GM23338 (cell line): ENCODE results near the gene NAPB. TPM values are rescaled to one million over a fixed set of nuclear protein-coding genes. Genes with fewer than 3 reads are reported as not detected.
A peak's percentile ranks its signal among the peaks of the same experiment; 100 is the strongest.

ENCODE experiments used
- ATAC-seq: fragments of 200-7000 bp; cut with Tn5 transposase; 3 replicates; pipeline ENCODE4 v1.9.1; 2020
- DNase-seq: peaks from one replicate; pipeline ENCODE4 v3.0.0-alpha.2; 2015; ENCODE audit warnings: low spot score
- H2AFZ ChIP-seq: fragments of 200-600 bp; sonication (generic); 2 replicates; pipeline ENCODE4 v1.8.0; 2016; ENCODE audit warnings: antibody characterized with exemption, mild to moderate bottlenecking, moderate library complexity
- H3F3A ChIP-seq: fragments of 200-600 bp; sonication (generic); replicated peaks from 2 replicates; pipeline ENCODE4 v1.8.0; 2017; ENCODE audit warnings: antibody characterized with exemption, mixed run types, low read depth
- H3K27ac ChIP-seq: fragments of 200-600 bp; sonication (generic); 2 replicates; pipeline ENCODE4 v1.6.1; 2016; ENCODE audit warnings: low read depth
- H3K27me3 ChIP-seq: fragments of 200-600 bp; sonication (generic); 2 replicates; pipeline ENCODE4 v1.8.0; 2016; ENCODE audit warnings: mild to moderate bottlenecking, mixed run types, moderate library complexity; ENCODE audit not compliant: insufficient read depth
- H3K36me3 ChIP-seq: fragments of 200-600 bp; sonication (generic); 2 replicates; pipeline ENCODE4 v1.8.0; 2016; ENCODE audit warnings: mild to moderate bottlenecking; ENCODE audit not compliant: insufficient read depth
- H3K4me1 ChIP-seq: fragments of 200-600 bp; sonication (generic); 2 replicates; pipeline ENCODE4 v1.8.0; 2016; ENCODE audit warnings: mild to moderate bottlenecking, moderate library complexity; ENCODE audit not compliant: insufficient read depth
- H3K4me2 ChIP-seq: fragments of 200-600 bp; sonication (generic); 2 replicates; pipeline ENCODE4 v1.7.1; 2017; ENCODE audit warnings: mixed run types
- H3K4me3 ChIP-seq: fragments of 200-600 bp; sonication (generic); 2 replicates; pipeline ENCODE4 v1.6.1; 2016; ENCODE audit warnings: mixed run types
- H3K79me2 ChIP-seq: fragments of 200-600 bp; sonication (generic); replicated peaks from 2 replicates; pipeline ENCODE4 v1.8.0; 2017; ENCODE audit warnings: mild to moderate bottlenecking; ENCODE audit not compliant: insufficient read depth
- H3K9me2 ChIP-seq: fragments of 200-600 bp; sonication (generic); 2 replicates; pipeline ENCODE4 v1.8.0; 2017; ENCODE audit not compliant: insufficient read depth
- H4K20me1 ChIP-seq: fragments of 200-600 bp; sonication (generic); replicated peaks from 2 replicates; pipeline ENCODE4 v1.8.0; 2017; ENCODE audit warnings: mild to moderate bottlenecking; ENCODE audit not compliant: insufficient read depth
- H3K27ac Mint-ChIP-seq: 2 replicates; pipeline ENCODE4 v1.8.0; 2020; ENCODE audit warnings: inconsistent platforms, mild to moderate bottlenecking, moderate library complexity, mixed read lengths
- H3K27me3 Mint-ChIP-seq: 3 replicates; pipeline ENCODE4 v1.8.0; 2022; ENCODE audit warnings: low read depth, mild to moderate bottlenecking, moderate library complexity, mixed read lengths, inconsistent platforms; ENCODE audit not compliant: insufficient read depth, poor library complexity
- H3K36me3 Mint-ChIP-seq: 3 replicates; pipeline ENCODE4 v1.8.0; 2021; ENCODE audit warnings: low read depth, mild to moderate bottlenecking, inconsistent platforms, moderate library complexity, mixed read lengths
- H3K4me1 Mint-ChIP-seq: 3 replicates; pipeline ENCODE4 v1.8.0; 2020; ENCODE audit warnings: mild to moderate bottlenecking, inconsistent platforms, mixed read lengths
- H3K4me3 Mint-ChIP-seq: 3 replicates; pipeline ENCODE4 v1.8.0; 2021; ENCODE audit warnings: moderate library complexity, mild to moderate bottlenecking, inconsistent platforms, mixed read lengths
- H3K9me3 Mint-ChIP-seq: 3 replicates; pipeline ENCODE4 v1.8.0; 2020; ENCODE audit warnings: moderate library complexity, mild to moderate bottlenecking, inconsistent platforms, mixed read lengths
- CREB1 ChIP-seq: fragments of 250-450 bp; sonication (Bioruptor Pico); IDR thresholded peaks from 2 replicates; pipeline ENCODE4 v1.5.0; 2020; ENCODE audit warnings: low read depth, mild to moderate bottlenecking, moderate library complexity
- CTCF ChIP-seq, 2 experiments: fragments of 200-600 bp in 1 of 2; sonication (generic) in 1 of 2; conservative IDR thresholded peaks; 2 replicates each; pipeline versions ENCODE4 v1.5.1 to v1.6.1; 2016 to 2017; ENCODE audit warnings: antibody characterized with exemption in 2 of 2, low read depth in 2 of 2, mild to moderate bottlenecking in 2 of 2, moderate library complexity in 1 of 2
- POLR2AphosphoS5 ChIP-seq: IDR thresholded peaks from 2 replicates; pipeline ENCODE4 v1.6.1; 2016; ENCODE audit warnings: antibody characterized with exemption, low read depth
- STAT1 ChIP-seq: IDR thresholded peaks from one replicate; pipeline ENCODE4 v1.6.1; 2016; ENCODE audit warnings: antibody characterized with exemption; ENCODE audit not compliant: unreplicated experiment
- polyA plus RNA-seq: library from polyadenylated mRNA; unstranded; fragments of >200 nt; fragmentation: Nextera tagmentation; extraction: Ambion mirVana; gene quantifications from 2 replicates; pipeline ENCODE4 v1.2.1, GENCODE V29; 2016
- total RNA-seq: library from RNA; depleted of rRNA; stranded (reverse); fragments of >200 nt; shearing (Covaris generic); gene quantifications from 2 replicates; pipeline ENCODE4 v1.2.3, GENCODE V29; 2014

The NAPB gene
- total and polyA plus RNA-seq, 2 experiments from 2014 or later: 7.3 to 18.1 TPM

- Histone ChIP-seq H3K27me3 (no peaks in the 10 kb centered on the region), H4K20me1 (peaks cover 14% of the 10 kb centered on the region), H3K4me1 (peaks cover 30% of the 10 kb centered on the region; the same call in 1 of the 2 replicates), H3K4me2 (peak overlapping the region; percentile 84), H3K4me3 (peak overlapping the region; percentile 68), H3K79me2 (peaks cover 15% of the 10 kb centered on the region), H3K9me2 (no peaks in the 10 kb centered on the region), H3K36me3 (peaks cover 3% of the 10 kb centered on the region; the same call in 1 of the 2 replicates), H2AFZ (peak overlapping the region; percentile 29), H3F3A (peaks cover 17% of the 10 kb centered on the region; the same call in 1 of the 2 replicates), H3K27ac (peak overlapping the region; percentile 91)
- no peak; a peak in 1 of 4 replicates for TF ChIP-seq CTCF (conservative IDR thresholded peaks at IDR 0.05; ENCODE audit: low read depth in 2 of 2)
- peak; percentile 97 for TF ChIP-seq CREB1 (CRISPR knock-in tag)
- peak; percentile 69 for TF ChIP-seq POLR2AphosphoS5
- peak; percentile 82 for ATAC-seq
- Mint-ChIP-seq H3K4me3 (peak overlapping the region; percentile 89), H3K36me3 (peaks cover 16% of the 10 kb centered on the region; the same call in 2 of the 3 replicates), H3K27ac (peak overlapping the region; percentile 98), H3K4me1 (peaks cover 26% of the 10 kb centered on the region), H3K9me3 (no peaks in the 10 kb centered on the region), H3K27me3 (peaks cover 12% of the 10 kb centered on the region)
- peak; percentile 100 for DNase-seq
These were observed 63.3 kb downstream of the NAPB start for GRCh38 chr20:23357767-23358562.

- H3K9me2 ChIP-seq: no peaks in the 10 kb centered on the region
- H3K4me3 ChIP-seq: peak overlapping the region; percentile 68
- H3K4me1 ChIP-seq: peaks cover 31% of the 10 kb centered on the region
- H3K27ac Mint-ChIP-seq: no peak overlapping the region
- H3K9me3 Mint-ChIP-seq: no peaks in the 10 kb centered on the region
- H3K36me3 ChIP-seq: peaks cover 3% of the 10 kb centered on the region; the same call in 1 of the 2 replicates
- peak overlapping the region; percentile 89; the same call in 2 of the 3 replicates for H3K4me3 Mint-ChIP-seq
- H3K27ac ChIP-seq: no peak overlapping the region
- DNase-seq (peak; percentile 73), ATAC-seq (peak; percentile 13)
- peak overlapping the region; percentile 84 for H3K4me2 ChIP-seq
- peaks cover 27% of the 10 kb centered on the region for H3K79me2 ChIP-seq
- H4K20me1 ChIP-seq: peaks cover 22% of the 10 kb centered on the region
- H3K27me3 ChIP-seq: no peaks in the 10 kb centered on the region
- H3K4me1 Mint-ChIP-seq: peaks cover 29% of the 10 kb centered on the region
- H3F3A ChIP-seq: peaks cover 13% of the 10 kb centered on the region; the same call in 1 of the 2 replicates
- TF ChIP-seq STAT1 (no peak), CTCF (conservative IDR thresholded peaks at IDR 0.05; ENCODE audit: low read depth in 2 of 2) (peak; percentile 30 to 51; a peak in 3 of 4 replicates)
- H2AFZ ChIP-seq: no peak overlapping the region
- peaks cover 16% of the 10 kb centered on the region; the same call in 2 of the 3 replicates for H3K36me3 Mint-ChIP-seq
- H3K27me3 Mint-ChIP-seq: peaks cover 6% of the 10 kb centered on the region
These were observed 65.1 kb downstream of the NAPB start for GRCh38 chr20:23356203-23356602.
